Activated CD8-positive, alpha-beta memory T cell treated with anti-CD3 and anti-CD28 coated beads for 36 hours (primary cell): ENCODE results near the gene PDLIM5. TPM values are rescaled to one million over a fixed set of nuclear protein-coding genes. Genes with fewer than 3 reads are reported as not detected.

ENCODE experiments used
- CTCF ChIA-PET: fragments of 350-600 bp; sonication (Branson Sonifier 250); formaldehyde crosslinking; loops from one replicate; lab custom pipeline; 2021; ENCODE audit warnings: antibody characterized with exemption; lab: Charles Lee
- POLR2A ChIA-PET: fragments of 350-600 bp; sonication (Branson Sonifier 250); formaldehyde crosslinking; loops from one replicate; lab custom pipeline; 2021; ENCODE audit warnings: antibody characterized with exemption; lab: Charles Lee
- total RNA-seq, 2 experiments: library from RNA; stranded (reverse); gene quantifications; one replicate each; pipeline ENCODE4 v1.2.3, GENCODE V29; 2021

PDLIM5 gene
- total RNA-seq, 2 experiments from 2014 or later, result 23.0 to 23.5 TPM

DNA sequence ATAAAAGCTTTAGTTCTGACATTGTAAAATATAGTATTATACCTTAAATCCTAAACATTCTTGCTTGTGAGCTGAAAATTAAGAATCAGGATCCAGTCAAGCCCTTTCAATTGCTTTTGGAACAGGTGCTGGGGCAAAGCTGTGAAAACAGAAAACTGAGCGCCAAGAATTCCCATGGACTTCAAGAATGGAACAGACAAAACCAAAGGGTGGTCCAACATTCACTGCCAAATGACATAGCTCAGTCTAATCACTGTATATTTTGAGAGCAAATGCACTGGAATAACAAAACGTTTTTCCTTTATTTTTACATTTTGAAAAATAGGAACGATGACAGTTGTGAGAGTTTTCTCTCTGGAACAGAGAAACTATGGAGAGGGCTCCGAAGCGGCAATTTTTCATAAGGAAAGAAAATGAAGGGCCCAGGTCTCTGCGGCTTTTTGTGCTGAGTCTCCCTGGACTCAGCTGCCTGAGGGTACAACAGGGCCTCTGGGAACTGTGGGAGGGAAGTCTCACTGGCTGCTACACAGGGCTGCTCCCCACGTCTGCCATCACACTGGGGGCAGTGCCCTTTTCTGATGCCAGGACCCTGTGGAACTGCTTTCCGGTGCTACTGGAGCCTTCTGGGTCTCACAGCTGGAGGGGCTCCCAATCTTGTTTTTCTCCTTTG lies 250.0 kb downstream of the PDLIM5 start:
- ChIA-PET POLR2A (no interaction called here), CTCF (interaction anchor here (1.1 kb wide), 1 partner anchor 18 kb away, joined by 6 read pairs; no protein-coding TSS in a partner anchor)

DNA sequence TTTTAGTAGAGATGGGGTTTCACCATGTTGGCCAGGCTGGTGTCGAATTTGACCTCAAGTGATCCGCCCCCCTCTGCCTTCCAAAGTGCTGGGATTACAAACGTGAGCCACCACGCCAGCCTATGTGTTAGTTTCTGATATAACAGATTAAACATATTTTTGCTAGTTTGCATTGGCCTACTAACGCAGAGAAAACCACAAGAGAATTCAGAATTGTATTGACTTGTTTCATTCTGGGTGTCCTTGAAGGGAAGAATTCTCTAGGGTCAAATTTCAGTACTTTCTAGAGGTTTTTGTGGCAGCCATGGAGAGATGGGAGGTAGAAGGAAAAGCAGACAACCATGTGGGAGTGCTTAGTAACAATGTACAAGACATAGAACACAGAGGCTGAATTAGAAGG lies 259.9 kb downstream of the PDLIM5 start:
- POLR2A ChIA-PET, result no interaction called here
- CTCF ChIA-PET, result no interaction called here

DNA sequence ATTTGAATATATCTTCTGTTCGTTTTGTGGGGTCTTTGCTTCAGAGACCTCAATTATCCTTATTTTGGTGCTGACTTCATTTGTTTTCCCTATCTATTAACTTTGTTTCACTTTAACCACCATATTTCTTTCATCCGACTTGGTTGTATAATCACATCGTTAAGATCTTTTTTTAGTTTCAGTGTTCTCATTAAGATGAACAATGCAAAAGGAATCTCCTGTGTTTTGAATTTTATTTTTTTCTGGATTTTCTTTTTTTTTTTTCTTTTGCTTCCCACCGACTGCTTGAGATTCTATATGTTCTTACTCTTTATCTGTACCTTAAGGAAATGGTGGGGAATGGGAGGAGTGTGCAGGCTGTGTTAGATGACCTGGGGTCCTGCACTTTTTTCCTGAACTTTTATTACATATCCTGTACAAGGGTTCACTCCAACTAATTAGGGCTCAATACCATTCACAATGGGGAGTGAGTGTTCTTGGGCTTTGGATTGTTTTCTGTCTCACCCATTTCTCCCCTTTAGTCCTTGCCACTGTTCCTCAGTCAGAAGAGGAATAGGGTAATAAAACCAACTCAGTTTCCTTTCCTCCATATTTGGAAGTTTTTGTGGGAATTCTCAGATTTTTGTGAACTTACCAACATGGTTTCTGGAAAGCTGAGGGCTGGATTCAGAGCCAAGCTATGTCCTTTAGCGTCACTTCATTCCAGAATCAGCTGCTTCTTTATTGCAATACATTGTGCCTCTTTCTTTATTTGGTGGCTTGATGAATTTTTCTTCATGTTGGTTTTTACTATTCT lies 262.8 kb downstream of the PDLIM5 start:
- CTCF ChIA-PET, result no interaction called here
- POLR2A ChIA-PET, result no interaction called here

DNA sequence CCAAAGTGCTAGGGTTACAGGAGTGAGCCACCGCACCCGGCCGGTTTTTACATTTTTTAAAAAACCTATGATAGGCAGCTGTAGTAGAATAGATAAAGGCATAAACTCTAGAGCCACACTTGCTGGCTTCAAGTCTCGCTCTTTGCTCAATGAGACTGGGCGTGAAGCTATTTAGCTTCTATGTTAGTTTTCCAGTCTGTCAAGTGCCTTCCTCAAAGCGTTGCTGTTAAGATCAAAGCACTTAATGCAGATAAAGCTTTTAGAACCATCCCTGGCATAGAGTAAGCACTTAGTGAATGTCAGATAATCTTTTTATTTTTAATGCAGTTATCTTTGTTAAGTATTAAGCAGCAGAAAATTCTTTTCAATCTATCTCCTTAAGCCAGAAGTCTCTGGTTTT lies 264.0 kb downstream of the PDLIM5 start:
- POLR2A ChIA-PET, result no interaction called here

More for the DNA sequence above, 264.0 kb downstream of the PDLIM5 start:
- CTCF ChIA-PET, result no interaction called here

Other genes starting within 250 kb of the PDLIM5 start
- 10 to 100 TPM; 36.0 to 37.0 TPM for gene SMARCAD1, start 244.1 kb upstream of the PDLIM5 start, total RNA-seq
- not detected for gene HPGDS, start 109.1 kb upstream of the PDLIM5 start, total RNA-seq